B cell (primary cell): ENCODE measurements around the gene MAP3K14.

Experiments used
- EZH2 ChIP-seq: IDR thresholded peaks from 2 replicates; pipeline ENCODE4 v1.6.1; 2012; ENCODE audit warnings: borderline replicate concordance, low read depth, mild to moderate bottlenecking, moderate library complexity, low read length; ENCODE audit not compliant: insufficient read depth, poor library complexity, severe bottlenecking
- TF ChIP-seq, protein P1 (sequence below): fragments of 200-600 bp; IDR thresholded peaks from one replicate; pipeline ENCODE4 v1.8.0; 2022; ENCODE audit warnings: antibody characterized with exemption, mild to moderate bottlenecking

- no peak for TF ChIP-seq EZH2
- TF ChIP-seq, protein P1, sequence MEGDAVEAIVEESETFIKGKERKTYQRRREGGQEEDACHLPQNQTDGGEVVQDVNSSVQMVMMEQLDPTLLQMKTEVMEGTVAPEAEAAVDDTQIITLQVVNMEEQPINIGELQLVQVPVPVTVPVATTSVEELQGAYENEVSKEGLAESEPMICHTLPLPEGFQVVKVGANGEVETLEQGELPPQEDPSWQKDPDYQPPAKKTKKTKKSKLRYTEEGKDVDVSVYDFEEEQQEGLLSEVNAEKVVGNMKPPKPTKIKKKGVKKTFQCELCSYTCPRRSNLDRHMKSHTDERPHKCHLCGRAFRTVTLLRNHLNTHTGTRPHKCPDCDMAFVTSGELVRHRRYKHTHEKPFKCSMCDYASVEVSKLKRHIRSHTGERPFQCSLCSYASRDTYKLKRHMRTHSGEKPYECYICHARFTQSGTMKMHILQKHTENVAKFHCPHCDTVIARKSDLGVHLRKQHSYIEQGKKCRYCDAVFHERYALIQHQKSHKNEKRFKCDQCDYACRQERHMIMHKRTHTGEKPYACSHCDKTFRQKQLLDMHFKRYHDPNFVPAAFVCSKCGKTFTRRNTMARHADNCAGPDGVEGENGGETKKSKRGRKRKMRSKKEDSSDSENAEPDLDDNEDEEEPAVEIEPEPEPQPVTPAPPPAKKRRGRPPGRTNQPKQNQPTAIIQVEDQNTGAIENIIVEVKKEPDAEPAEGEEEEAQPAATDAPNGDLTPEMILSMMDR, result no peak
Measured at GRCh38 chr17:45261577-45262515, 55.0 kb downstream of the MAP3K14 start, which contains the start of gene SPATA32.
